ENCODE data around the gene SORBS1.
"Not testable (repeated sequence)": the region's sequence is repeated elsewhere in the genome, so short reads cannot be mapped to it uniquely, and the experiment has no call there.

The SORBS1 gene

GRCh38 chr10:95350830-95351228 is 210.3 kb downstream of the SORBS1 start:
- ATAC-seq (ENCODE audit: low read depth) (peak; percentile 63), DNase-seq (ENCODE audit: low spot score) (no peak)
- peaks cover 10% of the 10 kb centered on the region for H3K4me1 ChIP-seq (ENCODE audit: insufficient read depth, poor library complexity, severe bottlenecking)
- H3K4me3 ChIP-seq (ENCODE audit: severe bottlenecking): no peak overlapping the region
- no peaks in the 10 kb centered on the region for H3K9me3 ChIP-seq (ENCODE audit: severe bottlenecking)
- H3K27ac ChIP-seq (ENCODE audit: poor library complexity, severe bottlenecking): no peak overlapping the region
- TF ChIP-seq CTCF (IDR thresholded peaks at IDR 0.05; ENCODE audit: poor library complexity, severe bottlenecking): no peak
- no peaks in the 10 kb centered on the region for H3K36me3 ChIP-seq (ENCODE audit: low read depth)
- H3K27me3 ChIP-seq (ENCODE audit: insufficient read depth, poor library complexity, severe bottlenecking): no peaks in the 10 kb centered on the region

DNA sequence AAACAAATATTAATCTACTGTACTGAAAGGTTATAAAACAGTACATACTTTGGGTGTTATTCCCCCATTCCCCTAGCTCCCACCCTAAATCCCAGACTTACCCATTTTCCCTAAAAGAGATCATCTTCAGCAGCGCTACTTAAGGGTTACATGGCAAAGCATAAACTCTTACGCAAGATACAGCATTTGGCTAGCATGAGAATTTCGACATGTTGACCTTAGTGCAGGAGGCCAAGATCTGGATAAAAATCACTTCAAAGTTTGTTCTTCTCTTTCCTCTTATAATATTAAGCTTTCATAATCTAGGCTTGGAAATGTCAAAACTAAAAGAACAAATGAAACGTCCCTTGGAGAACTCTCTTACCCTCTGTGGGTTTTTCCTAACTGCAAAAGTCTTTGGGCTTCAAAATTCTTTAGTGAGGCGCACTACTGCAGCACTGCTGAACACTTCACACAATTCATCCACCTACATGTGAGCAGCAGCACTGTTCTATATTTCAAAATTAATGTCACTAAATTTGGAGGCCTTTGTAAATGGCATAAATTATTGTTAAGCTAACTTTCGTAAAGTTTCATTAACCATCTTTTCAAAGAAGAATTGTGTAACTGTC is 210.8 kb downstream of the SORBS1 start:
- no peak for ATAC-seq (ENCODE audit: low read depth)
- H3K9me3 ChIP-seq (ENCODE audit: severe bottlenecking): no peaks in the 10 kb centered on the region
- no peak for TF ChIP-seq CTCF (IDR thresholded peaks at IDR 0.05; ENCODE audit: poor library complexity, severe bottlenecking)
- DNase-seq (ENCODE audit: low spot score): no peak
- no peaks in the 10 kb centered on the region for H3K36me3 ChIP-seq (ENCODE audit: low read depth)
- no peak overlapping the region for H3K4me3 ChIP-seq (ENCODE audit: severe bottlenecking)
- no peak overlapping the region for H3K27ac ChIP-seq (ENCODE audit: poor library complexity, severe bottlenecking)
- peaks cover 10% of the 10 kb centered on the region for H3K4me1 ChIP-seq (ENCODE audit: insufficient read depth, poor library complexity, severe bottlenecking)
- H3K27me3 ChIP-seq (ENCODE audit: insufficient read depth, poor library complexity, severe bottlenecking): no peaks in the 10 kb centered on the region

GRCh38 chr10:95347402-95347766 is 213.8 kb downstream of the SORBS1 start:
- H3K4me3 ChIP-seq (ENCODE audit: severe bottlenecking); ATAC-seq (ENCODE audit: low read depth); H3K27me3 ChIP-seq (ENCODE audit: insufficient read depth, poor library complexity, severe bottlenecking); H3K27ac ChIP-seq (ENCODE audit: poor library complexity, severe bottlenecking); DNase-seq (ENCODE audit: low spot score); H3K36me3 ChIP-seq (ENCODE audit: low read depth); H3K9me3 ChIP-seq (ENCODE audit: severe bottlenecking): not testable (repeated sequence)
- peaks cover 10% of the 10 kb centered on the region for H3K4me1 ChIP-seq (ENCODE audit: insufficient read depth, poor library complexity, severe bottlenecking)

DNA sequence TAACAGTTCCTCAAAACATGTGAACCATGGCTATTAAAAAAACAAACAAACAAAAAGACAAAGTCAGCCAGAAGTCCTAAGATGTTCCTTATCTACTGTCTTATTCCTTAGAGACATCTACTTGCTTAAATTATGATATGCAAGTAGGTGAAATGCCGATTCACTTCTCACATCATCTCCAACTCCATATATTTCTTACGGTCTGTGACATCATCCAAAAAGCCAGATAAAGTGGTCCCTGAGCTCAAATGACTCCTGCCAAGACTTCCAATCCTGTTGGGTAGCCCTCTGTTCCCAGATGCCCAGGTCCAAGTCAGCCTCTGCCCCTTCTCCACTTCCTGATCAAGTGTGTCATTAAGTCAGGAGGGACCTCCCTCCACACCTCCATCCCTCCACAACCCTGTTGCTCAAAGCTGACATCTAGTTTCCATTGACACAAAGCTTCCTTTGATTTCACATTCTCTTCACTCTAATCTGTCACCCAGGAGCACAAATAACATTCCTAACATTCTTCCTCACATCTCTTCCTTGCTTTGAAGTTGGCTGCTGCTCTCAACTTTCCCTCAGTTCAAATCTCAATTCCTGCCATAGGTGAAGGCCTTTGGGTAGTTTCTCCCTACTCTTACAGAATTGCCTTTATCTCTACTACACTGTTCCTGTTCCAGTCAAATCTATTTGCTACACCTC is 214.3 kb downstream of the SORBS1 start:
- ATAC-seq (ENCODE audit: low read depth) (no peak), DNase-seq (ENCODE audit: low spot score) (no peak)
- no peaks in the 10 kb centered on the region for H3K36me3 ChIP-seq (ENCODE audit: low read depth)
- no peaks in the 10 kb centered on the region for H3K9me3 ChIP-seq (ENCODE audit: severe bottlenecking)
- no peak overlapping the region for H3K27ac ChIP-seq (ENCODE audit: poor library complexity, severe bottlenecking)
- no peak overlapping the region for H3K4me3 ChIP-seq (ENCODE audit: severe bottlenecking)
- H3K4me1 ChIP-seq (ENCODE audit: insufficient read depth, poor library complexity, severe bottlenecking): peaks cover 10% of the 10 kb centered on the region
- TF ChIP-seq CTCF (IDR thresholded peaks at IDR 0.05; ENCODE audit: poor library complexity, severe bottlenecking): no peak
- no peaks in the 10 kb centered on the region for H3K27me3 ChIP-seq (ENCODE audit: insufficient read depth, poor library complexity, severe bottlenecking)

DNA sequence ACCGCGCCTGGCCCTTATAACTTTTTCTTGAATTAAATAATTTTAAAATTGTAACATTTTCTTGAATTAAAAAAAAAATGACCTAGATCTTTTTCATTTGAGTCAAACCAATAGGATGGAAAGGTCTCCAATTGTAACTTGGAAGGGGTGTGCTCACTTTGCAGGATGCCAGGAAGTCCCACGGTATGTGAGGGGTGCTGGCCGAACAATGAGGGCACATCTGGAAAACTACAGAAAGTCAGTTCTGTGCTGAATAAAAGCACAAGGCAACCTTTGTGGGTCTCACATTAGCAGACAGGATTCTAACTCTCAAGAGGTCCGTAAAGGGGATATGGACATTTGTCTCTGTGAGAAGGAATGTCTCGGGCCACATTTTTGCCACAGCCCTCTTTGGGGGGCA is 217.6 kb downstream of the SORBS1 start:
- Histone ChIP-seq H3K27ac (ENCODE audit: poor library complexity, severe bottlenecking) (no peak overlapping the region), H3K36me3 (ENCODE audit: low read depth) (no peaks in the 10 kb centered on the region), H3K9me3 (ENCODE audit: severe bottlenecking) (no peaks in the 10 kb centered on the region), H3K4me1 (ENCODE audit: insufficient read depth, poor library complexity, severe bottlenecking) (no peaks in the 10 kb centered on the region), H3K27me3 (ENCODE audit: insufficient read depth, poor library complexity, severe bottlenecking) (no peaks in the 10 kb centered on the region), H3K4me3 (ENCODE audit: severe bottlenecking) (no peak overlapping the region)
- DNase-seq (ENCODE audit: low spot score): no peak
- ATAC-seq (ENCODE audit: low read depth): no peak
- no peak for TF ChIP-seq CTCF (IDR thresholded peaks at IDR 0.05; ENCODE audit: poor library complexity, severe bottlenecking)

All from RWPE2 (cell line).